ENCODE results near the gene PDE6G.

- TF ChIP-seq, protein P1, sequence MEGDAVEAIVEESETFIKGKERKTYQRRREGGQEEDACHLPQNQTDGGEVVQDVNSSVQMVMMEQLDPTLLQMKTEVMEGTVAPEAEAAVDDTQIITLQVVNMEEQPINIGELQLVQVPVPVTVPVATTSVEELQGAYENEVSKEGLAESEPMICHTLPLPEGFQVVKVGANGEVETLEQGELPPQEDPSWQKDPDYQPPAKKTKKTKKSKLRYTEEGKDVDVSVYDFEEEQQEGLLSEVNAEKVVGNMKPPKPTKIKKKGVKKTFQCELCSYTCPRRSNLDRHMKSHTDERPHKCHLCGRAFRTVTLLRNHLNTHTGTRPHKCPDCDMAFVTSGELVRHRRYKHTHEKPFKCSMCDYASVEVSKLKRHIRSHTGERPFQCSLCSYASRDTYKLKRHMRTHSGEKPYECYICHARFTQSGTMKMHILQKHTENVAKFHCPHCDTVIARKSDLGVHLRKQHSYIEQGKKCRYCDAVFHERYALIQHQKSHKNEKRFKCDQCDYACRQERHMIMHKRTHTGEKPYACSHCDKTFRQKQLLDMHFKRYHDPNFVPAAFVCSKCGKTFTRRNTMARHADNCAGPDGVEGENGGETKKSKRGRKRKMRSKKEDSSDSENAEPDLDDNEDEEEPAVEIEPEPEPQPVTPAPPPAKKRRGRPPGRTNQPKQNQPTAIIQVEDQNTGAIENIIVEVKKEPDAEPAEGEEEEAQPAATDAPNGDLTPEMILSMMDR (IDR thresholded peaks at IDR 0.05): no peak
- TF ChIP-seq SIN3A (IDR thresholded peaks at IDR 0.05; ENCODE audit: borderline replicate concordance, insufficient read depth, low read depth, low read length): no peak
- no peak for TF ChIP-seq TCF7L2 (IDR thresholded peaks at IDR 0.05; ENCODE audit: low read depth, low read length)
- TF ChIP-seq POLR2AphosphoS5 (IDR thresholded peaks at IDR 0.05; ENCODE audit: low read depth, low read length): no peak
These were observed 33.7 kb upstream of the PDE6G start for GRCh38 chr17:81690066-81690465.
